ENCODE data around the gene POFUT2. TPM values are rescaled to one million over a fixed set of nuclear protein-coding genes. Genes with fewer than 3 reads are reported as not detected.

POFUT2 gene
- total RNA-seq, 1 donor from 2014 or later, result 19.4 TPM

DNA sequence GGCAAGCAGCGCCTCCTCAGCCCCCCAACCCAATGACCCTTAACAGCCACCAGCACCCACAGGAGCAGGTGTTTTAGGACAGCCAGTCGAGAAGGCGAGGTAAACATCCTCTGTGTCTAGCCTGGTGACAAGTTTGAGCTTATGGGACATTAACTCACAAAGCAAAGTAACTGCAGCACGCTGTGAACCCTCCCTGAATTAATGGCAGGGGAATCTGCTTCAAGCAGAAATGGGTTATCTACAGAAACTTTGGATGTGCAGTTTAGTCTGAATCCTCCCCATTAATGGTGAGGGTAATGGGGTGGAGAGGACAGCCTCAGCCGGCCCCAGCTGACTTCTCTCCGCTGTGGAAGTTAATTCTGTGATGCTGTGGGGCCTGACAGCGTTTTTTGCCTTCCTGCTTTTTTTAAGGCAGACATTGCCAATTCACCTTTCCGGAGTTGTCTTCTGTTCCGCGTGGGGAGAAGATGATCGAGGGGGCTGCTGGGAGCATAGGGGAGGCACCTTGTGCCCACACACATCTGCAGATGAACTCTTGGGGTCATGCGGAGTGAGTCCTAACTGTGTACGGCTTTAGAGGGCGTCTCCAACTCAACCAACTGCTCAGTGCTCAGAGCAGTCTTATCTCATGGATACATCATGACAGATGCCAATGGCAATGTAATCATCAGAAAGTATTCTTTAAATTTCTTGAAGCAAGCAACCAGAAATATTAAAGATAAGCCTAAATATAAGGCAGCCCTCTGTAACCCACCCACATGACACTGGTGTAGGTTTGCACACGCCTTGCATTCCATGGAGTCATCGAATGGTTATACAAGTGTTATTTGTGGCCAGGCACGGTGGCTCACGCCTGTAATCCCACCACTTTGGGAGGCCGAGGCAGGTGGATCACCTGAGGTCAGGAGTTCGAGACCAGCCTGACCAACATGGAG, 41.0 kb downstream of the POFUT2 start:
- DNase-seq, result no peak

- DNase-seq, result no peak
Measured at GRCh38 chr21:45244799-45245340, 42.8 kb downstream of the POFUT2 start.

DNA sequence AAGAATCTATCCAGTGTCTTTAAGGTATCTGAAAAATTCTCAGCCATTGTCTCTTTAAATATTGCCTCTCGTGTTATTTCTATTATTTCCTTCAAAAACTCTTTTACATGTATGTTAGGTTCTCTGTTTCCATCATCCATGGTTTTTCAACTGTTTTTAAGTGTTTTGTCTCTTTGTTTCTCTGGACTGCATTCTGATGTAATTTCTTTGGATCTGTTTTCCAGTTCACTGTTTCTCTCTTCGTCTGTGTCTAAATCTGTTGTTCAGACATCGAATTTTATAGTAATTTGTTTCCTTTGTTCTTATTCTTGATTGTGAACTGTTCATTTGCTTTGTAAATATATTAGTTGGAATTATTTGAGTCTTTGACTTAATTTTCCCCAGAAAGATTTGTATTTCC, 44.1 kb downstream of the POFUT2 start:
- DNase-seq, result no peak

DNA sequence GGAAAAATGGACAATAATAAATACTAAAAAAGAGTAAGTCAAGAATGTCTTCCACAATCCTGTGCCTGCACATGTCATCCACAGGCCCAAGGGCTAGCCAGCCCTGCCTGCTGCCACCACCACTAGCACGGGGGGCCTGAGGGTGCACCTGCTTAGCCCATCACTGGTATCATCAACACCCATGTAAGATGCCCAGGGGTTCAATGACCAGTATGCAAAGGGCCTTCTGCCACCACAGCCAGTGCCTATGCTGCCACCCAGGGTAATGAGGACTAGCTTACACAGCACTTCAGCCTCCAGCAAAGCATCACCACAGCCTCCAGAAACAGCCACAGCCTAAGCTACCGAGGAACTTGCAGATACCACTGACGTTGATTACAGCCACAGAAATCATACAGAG, 46.3 kb downstream of the POFUT2 start:
- no peak for DNase-seq

- DNase-seq, result no peak
Measured at GRCh38 chr21:45237401-45237800, 50.3 kb downstream of the POFUT2 start.

- DNase-seq, result no peak
Measured at GRCh38 chr21:45236481-45236880, 51.2 kb downstream of the POFUT2 start.

DNA sequence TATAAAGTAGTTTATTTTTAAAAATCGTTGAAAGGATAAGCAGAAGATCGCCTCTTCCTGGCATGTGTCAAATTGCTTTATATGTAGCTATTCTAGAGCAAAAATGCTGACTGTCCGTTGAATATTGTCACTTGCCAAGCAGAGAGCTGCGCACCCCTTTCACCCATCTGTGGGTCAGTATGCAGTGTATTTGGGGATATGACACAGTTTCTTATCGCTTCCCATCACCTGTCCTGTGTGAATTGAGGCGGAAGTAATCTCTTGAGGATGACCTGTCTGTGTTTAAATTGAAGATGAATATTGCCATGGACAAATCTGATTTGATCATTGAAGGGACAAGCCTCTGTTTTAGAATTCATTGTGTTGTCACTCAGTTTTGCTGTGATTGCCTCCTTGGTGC, 52.2 kb downstream of the POFUT2 start:
- no peak for DNase-seq

DNA sequence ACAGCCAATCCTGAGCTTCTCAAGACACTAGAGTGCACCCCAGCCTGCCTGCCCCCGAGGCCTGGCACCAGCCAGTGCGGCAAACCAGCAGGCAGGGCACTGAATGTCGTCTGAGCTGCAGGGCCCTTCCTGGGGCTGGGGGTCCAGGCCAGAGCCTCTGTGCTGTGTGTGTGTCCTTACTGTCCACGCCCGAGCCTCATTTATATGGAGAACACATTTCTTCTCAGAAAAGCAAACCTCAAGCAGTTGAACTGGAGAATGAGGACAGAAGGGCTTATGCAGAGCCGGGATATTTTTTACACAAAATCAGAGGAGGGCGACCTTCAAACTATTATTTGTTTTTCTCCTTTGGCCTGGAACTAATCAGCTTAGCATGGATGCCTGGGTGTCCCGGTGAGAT, 52.7 kb downstream of the POFUT2 start:
- DNase-seq, result no peak

DNA sequence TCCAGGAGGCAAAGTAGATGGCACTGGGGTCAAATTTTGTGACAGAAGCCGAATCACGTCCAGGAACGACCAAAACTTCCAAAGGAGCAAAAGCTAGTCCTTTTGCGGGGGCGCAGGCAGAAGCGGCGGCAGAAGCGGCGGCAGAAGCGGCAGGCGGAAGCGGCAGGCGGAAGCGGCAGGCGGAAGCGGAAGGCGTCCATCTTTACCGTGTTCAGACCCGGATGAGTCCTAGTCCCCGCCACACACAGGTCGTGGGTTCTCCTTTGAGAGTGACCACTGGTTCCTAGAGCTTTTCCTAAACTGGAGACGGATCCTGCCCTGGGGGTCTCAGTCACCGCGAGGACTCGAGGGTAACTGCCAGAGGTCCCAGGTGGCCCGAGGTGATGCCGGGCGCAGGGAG, 53.6 kb downstream of the POFUT2 start:
- DNase-seq, result no peak

DNA sequence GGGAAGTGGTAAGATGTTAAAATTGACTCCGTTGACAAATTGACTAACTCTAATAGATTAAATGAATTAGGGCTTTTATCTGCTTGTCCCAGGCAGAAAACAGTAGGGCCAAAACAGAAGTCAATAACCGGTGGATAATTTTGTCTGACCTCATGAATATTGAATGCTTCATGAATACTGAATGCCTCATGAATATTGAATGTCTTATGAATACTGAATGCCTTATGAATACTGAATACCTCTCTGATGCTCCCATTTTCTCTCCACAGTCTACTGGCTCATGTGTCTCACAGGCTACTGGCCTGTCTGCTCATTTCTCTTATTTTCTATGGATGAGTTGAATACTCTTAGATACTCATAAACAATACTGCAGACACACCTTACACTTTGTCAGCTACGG, 56.0 kb downstream of the POFUT2 start:
- no peak for DNase-seq

GRCh38 chr21:45228656-45229240, 58.9 kb downstream of the POFUT2 start:
- DNase-seq, result no peak

- DNase-seq, result peak; percentile 40
Measured at GRCh38 chr21:45228171-45228641, 59.5 kb downstream of the POFUT2 start.

DNA sequence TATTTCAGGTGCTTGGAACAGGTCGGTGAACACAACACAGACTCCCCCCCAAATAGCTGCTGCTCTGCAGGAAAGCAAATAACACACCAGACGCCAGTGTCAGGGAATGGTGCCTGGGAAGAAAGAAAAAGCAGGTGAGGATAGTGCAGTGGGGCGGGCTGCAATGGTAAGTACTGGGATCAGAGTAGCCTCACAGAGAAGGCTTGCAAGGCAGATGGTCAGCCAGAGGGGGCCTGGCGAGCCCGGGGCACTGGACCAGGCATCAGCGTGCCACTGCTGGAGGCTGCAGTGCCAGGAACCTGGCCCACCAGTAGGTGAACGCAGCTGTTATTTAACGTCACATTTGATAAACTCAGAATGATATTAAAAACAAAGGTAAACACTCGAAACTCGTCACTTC, 60.0 kb downstream of the POFUT2 start:
- no peak for DNase-seq

DNA sequence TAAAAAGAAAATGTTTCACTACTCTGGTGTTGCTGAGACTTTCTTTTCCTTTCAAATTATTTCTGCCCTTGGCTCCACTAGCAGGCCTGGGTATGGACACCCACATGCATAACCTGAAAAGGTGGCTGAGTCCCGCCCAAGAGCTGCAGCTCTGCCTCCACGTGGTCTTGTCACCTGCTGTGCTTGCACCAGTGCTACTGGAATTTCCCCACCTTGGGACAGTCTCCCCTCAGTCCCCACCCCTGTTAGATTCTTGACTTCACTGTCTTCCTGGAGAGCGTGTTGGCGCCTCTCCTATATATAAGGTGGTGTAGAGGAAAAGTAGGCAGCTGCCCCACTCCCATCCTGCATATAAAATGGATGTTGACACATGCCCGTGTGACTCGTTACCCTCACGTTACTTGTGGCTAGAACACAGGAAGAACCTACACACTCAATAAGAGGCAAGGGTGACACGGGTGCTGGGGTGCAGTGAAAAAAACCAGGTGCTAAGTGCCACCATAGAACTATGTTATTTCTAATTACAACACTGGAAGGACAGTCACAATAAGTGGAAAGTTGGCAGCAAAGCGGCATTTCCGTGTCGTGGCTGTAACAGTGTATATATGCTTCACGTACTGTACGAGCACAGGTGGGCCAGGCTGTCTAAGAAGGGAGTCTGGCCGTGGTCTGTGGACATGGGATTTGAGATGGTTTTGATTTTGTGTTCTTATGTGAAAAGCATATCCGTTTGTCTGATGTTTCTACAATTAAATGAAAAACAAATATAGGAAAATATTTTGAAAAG, 61.0 kb downstream of the POFUT2 start:
- peak; percentile 2 for DNase-seq

- no peak for DNase-seq
Measured at GRCh38 chr21:45225741-45226327, 61.9 kb downstream of the POFUT2 start.

- DNase-seq, result no peak
Measured at GRCh38 chr21:45225041-45225740, 62.5 kb downstream of the POFUT2 start.

GRCh38 chr21:45224189-45224938, 63.3 kb downstream of the POFUT2 start:
- no peak for DNase-seq

DNA sequence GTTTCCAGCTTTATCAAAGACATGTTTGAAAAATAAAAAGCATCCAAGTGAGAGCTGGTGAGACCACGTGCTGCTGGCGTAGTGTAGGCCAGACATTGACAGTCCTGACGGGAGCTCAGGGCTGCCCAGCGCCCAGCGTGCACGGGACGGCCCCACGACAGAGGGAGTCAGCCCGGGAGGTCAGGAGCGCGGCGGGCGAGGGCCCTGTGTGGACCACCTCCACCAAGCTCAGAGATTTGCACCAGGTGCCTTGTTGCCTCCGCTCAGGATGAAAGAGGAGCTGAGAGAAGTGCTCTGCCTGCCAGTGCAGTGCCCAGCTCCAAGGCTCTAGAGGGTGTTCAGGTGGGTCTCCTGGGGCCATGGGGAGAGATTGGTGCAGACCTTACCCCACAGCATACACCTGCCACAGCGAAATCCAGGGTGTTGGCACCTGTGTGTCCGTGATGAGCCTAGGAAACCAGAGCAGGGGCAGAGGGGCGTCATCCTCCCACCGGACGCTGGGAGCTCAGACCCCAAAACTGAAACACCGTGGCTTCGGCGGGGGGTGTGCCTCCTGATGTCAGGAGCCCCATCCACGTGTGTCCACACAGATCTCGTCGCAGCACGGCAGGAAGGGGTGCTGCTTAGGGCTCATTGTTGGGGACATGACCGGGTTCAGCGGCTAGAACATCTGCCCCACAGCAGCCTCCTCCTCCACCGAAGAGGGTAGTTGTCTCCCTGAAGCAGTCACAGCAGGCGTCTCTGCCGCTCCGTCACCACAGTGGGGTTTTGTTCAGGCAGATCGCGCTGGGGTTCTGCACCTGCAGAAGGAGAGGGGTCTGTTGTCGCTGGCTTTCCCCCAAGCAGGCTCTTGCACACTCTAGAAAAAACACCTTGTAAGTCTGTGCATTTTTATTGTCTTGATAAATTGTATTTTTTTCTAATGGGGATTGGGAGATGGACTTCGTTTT, 64.2 kb downstream of the POFUT2 start:
- no peak for DNase-seq

- DNase-seq, result no peak
Measured at GRCh38 chr21:45222001-45222400, 65.7 kb downstream of the POFUT2 start.

All from dermis blood vessel endothelial cell (primary cell).